NOMO-1 treated with dmso at 0.1 percent for 144 hours (cell line): ENCODE data around the gene COX7A2L.
A peak's percentile ranks its signal among the peaks of the same experiment; 100 is the strongest.
"Not testable (repeated sequence)": the region's sequence is repeated elsewhere in the genome, so short reads cannot be mapped to it uniquely, and the experiment has no call there.

ENCODE experiments used
- DNase-seq: peaks from one replicate; lab custom pipeline; 2025; ENCODE audit not compliant: unreplicated experiment; lab: John Stamatoyannopoulos, UW

Gene COX7A2L, protein sequence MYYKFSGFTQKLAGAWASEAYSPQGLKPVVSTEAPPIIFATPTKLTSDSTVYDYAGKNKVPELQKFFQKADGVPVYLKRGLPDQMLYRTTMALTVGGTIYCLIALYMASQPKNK

DNA sequence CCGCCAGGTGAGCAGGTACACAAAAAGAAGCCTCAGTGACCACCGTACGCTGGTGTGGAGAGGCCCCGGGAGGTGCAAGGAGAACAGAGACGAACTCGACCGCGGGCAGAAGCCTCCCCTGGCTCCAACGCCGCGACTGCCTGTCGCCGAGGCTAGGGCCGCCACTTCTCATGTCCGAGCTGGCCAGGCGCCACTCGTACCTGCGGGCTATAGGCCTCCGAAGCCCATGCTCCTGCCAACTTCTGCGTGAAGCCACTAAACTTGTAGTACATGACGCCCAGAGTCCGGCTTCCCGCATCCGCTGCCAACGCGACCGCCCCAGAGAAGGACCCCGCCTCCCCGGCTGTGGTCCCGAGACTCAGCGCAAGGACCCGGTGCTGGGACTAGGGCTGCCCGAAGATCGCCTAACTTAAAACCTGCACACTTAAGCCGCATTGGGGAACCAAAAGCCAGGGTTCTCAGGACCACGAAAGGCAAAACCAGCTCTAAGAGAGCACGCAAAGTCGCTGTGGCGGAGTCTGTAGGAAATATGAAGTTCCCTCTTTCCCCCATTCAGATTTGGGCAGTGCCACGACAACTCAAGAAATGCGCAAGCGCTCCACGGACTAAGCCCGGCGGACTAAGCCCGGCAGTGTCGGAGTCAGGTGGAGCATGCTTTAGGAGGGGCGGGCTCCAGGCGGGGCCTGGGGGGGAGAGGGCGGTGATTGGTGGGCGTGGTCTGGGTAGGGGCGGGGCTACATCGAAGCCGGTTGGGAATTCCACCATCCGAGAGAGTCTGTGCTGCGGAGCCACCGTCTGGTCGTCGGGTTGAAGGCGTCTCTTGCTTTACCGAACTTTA is at the start of gene COX7A2L:
TSS of gene COX7A2L (minus strand) at position 328 of the 838 bp plus-strand sequence. CDS start at position 272, 56 bp downstream.
- DNase-seq = peak; percentile 94

DNA sequence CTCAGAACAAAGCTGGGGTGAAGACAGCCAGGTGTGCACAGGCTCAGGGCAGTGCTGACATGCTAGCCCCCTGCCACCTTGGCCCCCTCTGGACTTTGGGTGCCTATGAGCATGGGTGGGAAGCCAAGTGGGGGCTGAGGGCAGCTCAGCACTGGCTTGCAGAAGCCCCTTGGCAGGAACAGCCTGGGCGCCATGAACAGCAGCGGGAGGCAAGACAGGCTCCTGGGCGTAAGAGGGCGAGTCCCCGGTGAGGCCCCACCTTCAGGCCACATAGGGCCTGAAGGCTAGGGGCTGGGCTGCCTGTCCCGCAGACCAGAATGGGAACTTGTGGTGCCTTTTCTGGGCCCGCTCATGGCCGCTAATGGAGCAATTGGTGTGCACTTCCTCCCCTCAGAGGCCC is 47.0 kb upstream of the COX7A2L start:
- no peak for DNase-seq

GRCh38 chr2:42407476-42407875 is 46.5 kb upstream of the COX7A2L start:
- DNase-seq = no peak

DNA sequence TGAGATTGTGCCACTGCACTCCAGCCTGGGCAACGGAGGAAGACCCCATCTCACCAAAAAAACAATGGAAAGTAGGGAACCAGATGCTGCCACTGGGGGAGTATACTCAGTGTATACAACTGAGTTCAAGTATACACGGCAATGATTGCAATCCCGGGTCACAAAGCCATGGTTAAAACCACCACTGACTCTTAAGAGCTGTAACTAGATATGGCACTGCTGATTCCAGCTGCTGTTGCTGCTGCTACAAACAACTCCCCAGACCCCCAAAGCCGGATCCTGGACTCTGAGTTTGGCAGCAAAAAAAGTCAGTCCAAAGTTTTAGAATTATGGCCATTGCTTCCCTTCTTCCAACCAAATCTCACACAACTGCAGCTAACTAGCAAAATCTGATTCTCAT is 43.7 kb upstream of the COX7A2L start:
- no peak for DNase-seq

DNA sequence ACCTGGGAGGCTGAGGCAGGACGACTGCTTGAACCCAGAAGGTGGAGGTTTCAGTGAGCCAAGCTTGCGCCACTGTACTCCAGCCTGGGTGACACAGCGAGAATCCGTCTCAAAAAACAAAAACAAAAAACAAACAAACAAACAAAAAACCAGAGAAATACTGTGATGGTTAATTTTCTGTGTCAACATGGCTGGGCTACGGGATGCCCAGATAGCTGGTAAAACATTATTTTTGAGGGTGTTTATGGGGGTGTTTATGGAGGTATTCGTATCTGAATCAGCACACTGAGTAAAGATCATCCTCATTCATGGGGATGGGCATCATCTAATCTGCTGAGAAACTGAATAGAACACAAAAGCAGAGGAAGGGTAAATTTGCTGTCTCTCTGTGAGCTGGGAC is 40.8 kb upstream of the COX7A2L start:
- DNase-seq = no peak

DNA sequence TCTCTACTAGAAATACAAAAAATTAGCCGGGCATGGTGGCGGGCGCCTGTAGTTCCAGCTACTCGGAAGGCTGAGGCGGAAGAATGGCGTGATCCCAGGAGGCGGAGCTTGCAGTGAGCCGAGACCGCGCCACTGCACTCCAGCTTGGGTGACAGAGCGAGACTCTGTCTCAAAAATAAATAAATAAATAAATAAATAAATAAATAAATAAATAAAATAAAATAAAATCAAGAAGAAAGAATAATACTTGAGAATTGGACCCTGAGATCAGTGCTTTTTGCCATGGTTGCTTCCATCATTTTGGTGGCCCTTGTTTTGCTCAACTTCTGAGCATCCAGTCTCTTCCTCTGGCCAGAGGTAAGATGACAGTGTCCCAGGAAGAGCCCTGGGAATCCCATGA is 37.0 kb upstream of the COX7A2L start:
- DNase-seq = not testable (repeated sequence)

DNA sequence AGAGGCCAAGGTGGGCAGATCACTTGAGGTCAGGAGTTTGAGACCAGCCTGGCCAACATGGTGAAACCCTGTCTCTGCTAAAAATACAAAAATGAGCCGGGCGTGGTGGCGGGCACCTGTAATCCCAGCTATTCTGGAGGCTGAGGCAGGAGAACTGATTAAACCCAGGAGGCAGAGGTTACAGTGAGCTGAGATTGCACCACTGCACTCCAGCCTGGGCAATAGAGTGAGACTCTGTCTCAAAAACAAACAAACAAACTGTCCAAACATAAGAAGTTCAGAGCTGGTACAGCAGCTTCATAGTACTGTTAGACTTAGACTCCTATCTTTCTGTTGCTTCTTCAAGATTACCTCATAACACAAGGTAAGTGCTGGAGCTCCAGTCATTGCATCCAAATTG is 32.3 kb upstream of the COX7A2L start:
- not testable (repeated sequence) for DNase-seq

DNA sequence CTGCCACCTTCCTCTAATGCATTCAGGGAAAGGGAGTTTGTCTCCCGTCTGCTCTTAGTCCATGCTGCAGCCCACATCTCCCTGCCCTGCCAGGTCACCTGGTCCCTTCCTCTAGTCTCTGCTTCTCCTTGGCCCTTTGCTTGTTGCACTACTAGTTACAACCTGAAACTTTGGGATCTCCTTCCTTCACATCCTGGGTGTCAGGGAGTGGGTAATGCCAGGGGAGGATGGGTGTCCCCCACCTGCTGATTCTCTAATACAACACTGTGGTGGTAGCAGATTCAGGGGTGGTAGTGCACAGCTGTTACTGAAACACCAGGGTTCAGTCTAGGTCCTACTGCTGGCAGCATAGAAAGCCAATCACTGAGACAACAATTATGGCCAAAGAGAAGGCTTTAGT is 31.2 kb upstream of the COX7A2L start:
- DNase-seq = no peak

DNA sequence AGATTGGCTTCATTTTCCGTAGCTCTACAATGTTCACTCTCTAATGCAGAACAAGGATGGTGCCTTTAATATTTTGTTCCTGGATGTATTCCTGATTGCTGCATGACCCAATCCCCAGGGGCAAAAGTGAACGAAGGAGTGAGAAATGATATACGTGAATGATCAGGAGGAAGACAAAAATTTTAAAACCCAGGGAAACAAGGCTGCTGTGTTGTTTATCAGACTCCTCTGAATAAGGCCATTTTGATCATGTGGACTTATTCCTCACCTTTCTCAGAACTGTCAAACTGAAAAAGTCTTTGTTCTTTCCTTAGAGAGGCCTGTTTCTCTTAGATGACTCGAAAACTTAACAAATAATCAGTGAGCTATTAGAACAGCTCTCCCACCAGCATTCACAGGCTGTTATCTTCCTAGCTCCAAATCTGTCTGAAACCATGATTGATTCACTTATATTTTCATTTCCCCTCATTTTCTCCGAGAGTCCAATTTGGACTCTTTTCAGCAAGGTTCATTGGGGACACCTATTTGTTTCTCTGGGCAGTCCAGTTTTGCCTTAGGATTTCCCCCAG is 29.5 kb upstream of the COX7A2L start:
- DNase-seq = no peak

DNA sequence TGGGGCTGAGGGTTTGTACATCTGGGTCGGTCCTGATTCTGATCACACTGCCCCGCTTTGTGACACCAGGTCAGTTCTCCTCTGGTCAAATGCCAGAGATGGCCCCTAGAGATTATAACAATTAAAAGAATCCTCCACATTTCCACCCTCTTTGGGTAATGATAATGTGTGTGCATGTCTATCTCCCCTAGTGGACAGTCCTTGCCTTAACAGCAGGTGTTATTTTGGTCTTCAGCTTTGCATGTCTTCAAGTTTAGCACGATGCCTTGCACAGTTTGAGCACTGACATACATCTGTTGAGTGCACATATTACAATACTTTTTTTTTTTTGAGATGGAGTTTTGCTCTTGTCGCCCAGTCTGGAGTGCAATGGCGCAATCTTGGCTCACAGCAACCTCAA is 25.7 kb upstream of the COX7A2L start:
- no peak for DNase-seq

- no peak for DNase-seq
These were observed 24.2 kb upstream of the COX7A2L start for GRCh38 chr2:42385225-42385624.

- DNase-seq = no peak
These were observed 23.0 kb upstream of the COX7A2L start for GRCh38 chr2:42383855-42384530.

- DNase-seq = no peak
These were observed 21.1 kb upstream of the COX7A2L start for GRCh38 chr2:42382144-42382543.

DNA sequence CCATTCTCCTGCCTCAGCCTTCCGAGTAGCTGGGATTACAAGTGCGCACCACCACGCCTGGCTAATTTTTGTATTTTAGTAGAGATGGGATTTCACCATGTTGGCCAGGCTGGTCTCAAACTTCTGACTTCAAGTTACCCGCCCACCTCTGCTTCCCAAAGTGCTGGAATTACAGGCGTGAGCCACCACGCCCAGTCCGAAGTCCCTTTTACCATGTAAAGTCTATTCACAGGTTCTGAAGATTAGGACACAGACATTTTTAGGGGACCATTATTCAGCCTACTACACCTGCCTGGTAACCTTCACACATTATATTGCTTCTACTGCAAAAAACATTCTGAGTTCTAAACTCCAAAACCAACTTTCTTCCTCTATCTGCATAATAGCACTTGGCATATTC is 19.0 kb upstream of the COX7A2L start:
- DNase-seq = not testable (repeated sequence)

- no peak for DNase-seq
These were observed 17.4 kb upstream of the COX7A2L start for GRCh38 chr2:42378415-42378814.

- DNase-seq = no peak
These were observed 15.7 kb upstream of the COX7A2L start for GRCh38 chr2:42376758-42377157.

GRCh38 chr2:42372474-42373200 is 11.6 kb upstream of the COX7A2L start:
- DNase-seq = no peak

DNA sequence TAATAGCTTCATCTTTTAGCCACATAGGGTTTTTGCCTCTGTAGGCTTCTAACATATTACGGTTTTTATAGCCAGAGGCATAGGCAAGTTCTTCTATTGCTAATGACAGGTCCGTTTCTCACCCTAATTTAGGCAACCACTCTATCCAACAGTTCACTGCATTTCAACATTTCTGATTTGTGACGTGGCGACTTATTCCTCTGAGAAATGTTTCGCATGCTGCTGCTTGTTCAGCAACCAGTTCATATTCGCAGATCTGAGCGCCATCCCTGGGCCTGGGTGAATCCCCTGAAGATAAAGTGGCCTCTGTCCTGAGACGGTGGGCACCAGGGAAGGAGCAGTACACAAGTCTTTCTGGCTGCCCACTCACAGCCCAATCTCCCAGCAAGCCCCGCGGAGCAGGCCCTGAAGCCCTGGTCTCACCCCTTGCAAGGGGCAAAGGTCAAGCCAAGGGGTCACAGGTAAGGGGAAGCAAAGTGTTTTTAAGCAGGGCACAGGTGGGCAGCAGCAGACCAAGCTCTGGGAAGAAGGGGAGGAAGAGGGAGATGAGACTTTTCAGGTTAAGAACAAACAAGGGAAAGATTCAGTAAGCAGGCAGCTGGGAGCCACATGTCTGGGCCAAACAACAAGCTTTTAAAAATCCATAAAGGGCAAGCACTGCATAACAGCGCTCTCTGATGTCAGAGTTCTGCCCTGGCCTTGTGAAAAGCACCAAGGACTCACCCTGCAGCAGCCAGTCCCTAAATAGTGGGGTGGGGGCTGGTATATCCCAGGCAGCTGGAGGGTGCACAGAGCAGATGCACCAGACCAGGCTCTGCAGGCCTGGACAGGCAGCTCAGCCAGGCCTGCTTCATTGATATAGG is 10.8 kb upstream of the COX7A2L start:
- no peak for DNase-seq

- DNase-seq = no peak
These were observed 8.7 kb upstream of the COX7A2L start for GRCh38 chr2:42369532-42370229.
